HEK293T (cell line): ENCODE measurements around the gene SULT6B1.

Experiments used
- FOXK2 ChIP-seq: fragments of 450-650 bp; IDR thresholded peaks from 2 replicates; pipeline ENCODE4 v1.6.1; 2016; ENCODE audit warnings: mild to moderate bottlenecking
- FOXM1 ChIP-seq: fragments of 450-650 bp; IDR thresholded peaks from 2 replicates; pipeline ENCODE4 v1.6.1; 2017; ENCODE audit warnings: mild to moderate bottlenecking, borderline replicate concordance
- HDGF ChIP-seq: fragments of 450-650 bp; IDR thresholded peaks from 2 replicates; pipeline ENCODE4 v1.6.1; 2017; ENCODE audit warnings: antibody characterized with exemption, borderline replicate concordance
- L3MBTL2 ChIP-seq: fragments of 450-650 bp; conservative IDR thresholded peaks from 2 replicates; pipeline ENCODE4 v1.6.1; 2016; ENCODE audit warnings: mild to moderate bottlenecking
- LEF1 ChIP-seq: fragments of 450-650 bp; IDR thresholded peaks from 2 replicates; pipeline ENCODE4 v1.6.1; 2017; ENCODE audit warnings: mild to moderate bottlenecking, borderline replicate concordance
- SP1 ChIP-seq: fragments of 450-650 bp; IDR thresholded peaks from 2 replicates; pipeline ENCODE4 v1.6.1; 2017
- ZNF384 ChIP-seq: fragments of 450-650 bp; IDR thresholded peaks from 2 replicates; pipeline ENCODE4 v1.6.1; 2016

GRCh38 chr2:37180006-37180639, 8.3 kb downstream of the SULT6B1 start:
- no peak for TF ChIP-seq LEF1
- TF ChIP-seq ZNF384: no peak
- no peak for TF ChIP-seq FOXM1
- TF ChIP-seq SP1: no peak
- no peak for TF ChIP-seq L3MBTL2
- no peak for TF ChIP-seq FOXK2
- no peak for TF ChIP-seq HDGF
